ENCODE results near the gene GMPPA. TPM values are rescaled to one million over a fixed set of nuclear protein-coding genes. Genes with fewer than 3 reads are reported as not detected.

Gene GMPPA
- total RNA-seq, 4 donors from 2014 or later = 5.4 to 29.9 (median 19.8) TPM

DNA sequence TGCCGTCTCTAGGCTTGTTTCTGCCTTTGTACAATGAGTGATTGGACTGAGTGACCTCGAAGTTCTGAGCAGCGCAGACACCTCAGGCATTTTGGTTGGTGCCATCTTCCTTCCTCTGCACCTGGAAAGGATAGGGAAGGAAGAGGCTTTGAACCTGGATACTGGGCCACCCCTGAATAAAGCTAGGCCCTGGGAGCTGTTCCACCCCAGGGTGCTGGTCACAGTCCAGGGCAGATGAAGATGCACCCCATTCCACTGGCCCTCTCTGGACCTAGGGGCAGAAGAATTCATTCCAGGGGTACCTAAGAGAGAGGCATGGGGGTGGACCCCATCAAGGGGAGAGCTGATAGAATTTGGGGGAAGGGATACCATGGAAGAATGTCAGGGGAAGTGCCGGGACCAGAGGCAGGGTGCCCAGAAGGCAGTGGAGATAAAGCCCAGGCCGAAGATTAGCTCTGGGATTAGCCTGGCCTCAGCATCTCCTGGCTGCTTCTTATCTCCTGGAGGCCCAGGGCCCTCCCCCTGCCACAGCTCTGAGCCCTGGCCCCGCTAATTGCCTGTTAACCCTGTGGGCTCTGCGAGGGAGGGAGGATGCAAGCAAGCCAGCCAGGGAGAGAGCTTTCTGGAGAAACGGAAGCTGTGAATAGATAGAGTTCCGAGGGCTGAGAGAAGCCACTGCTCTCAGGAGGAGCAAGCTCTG lies 27.0 kb downstream of the GMPPA start:
- DNase-seq (ENCODE audit: low spot score in 2 of 2) = no peak
- H3K4me3 ChIP-seq (ENCODE audit: low read depth, poor library complexity, severe bottlenecking) = no peak overlapping the region
- intact Hi-C loops (cut with DNase I; ENCODE audit: low total_unique reads) = no loop called here
- 65 to 68% methylated on average over 9 of the region's 9 CpGs for WGBS, 2 donors
- TF ChIP-seq, protein P1, sequence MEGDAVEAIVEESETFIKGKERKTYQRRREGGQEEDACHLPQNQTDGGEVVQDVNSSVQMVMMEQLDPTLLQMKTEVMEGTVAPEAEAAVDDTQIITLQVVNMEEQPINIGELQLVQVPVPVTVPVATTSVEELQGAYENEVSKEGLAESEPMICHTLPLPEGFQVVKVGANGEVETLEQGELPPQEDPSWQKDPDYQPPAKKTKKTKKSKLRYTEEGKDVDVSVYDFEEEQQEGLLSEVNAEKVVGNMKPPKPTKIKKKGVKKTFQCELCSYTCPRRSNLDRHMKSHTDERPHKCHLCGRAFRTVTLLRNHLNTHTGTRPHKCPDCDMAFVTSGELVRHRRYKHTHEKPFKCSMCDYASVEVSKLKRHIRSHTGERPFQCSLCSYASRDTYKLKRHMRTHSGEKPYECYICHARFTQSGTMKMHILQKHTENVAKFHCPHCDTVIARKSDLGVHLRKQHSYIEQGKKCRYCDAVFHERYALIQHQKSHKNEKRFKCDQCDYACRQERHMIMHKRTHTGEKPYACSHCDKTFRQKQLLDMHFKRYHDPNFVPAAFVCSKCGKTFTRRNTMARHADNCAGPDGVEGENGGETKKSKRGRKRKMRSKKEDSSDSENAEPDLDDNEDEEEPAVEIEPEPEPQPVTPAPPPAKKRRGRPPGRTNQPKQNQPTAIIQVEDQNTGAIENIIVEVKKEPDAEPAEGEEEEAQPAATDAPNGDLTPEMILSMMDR (IDR thresholded peaks at IDR 0.05) = no peak
- TF ChIP-seq POLR2A (IDR thresholded peaks at IDR 0.05) = no peak

GRCh38 chr2:219526320-219527075 lies 27.8 kb downstream of the GMPPA start:
- TF ChIP-seq POLR2A (IDR thresholded peaks at IDR 0.05) = no peak
- TF ChIP-seq, protein P1 (IDR thresholded peaks at IDR 0.05) = no peak
- intact Hi-C loops (cut with DNase I; ENCODE audit: low total_unique reads) = no loop called here

DNA sequence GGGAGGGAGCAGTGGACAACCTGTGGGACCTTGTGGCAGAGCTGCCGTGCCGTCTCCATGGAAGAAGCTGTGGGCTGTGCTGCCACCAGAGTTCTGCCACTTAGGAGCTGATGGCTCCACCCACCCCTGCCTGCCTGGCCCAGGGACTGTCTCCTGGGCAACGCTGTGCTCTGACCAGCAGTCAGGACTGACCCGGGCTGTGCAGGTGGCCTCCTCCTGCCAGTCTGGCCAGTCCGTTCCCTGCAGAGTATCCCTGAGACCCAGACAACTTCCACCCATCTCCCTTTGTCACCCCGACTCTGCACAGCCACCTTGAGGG lies 28.3 kb downstream of the GMPPA start:
- no peak for DNase-seq (ENCODE audit: low spot score in 2 of 2)
- no peak for TF ChIP-seq POLR2A (IDR thresholded peaks at IDR 0.05)
- TF ChIP-seq, protein P1 (IDR thresholded peaks at IDR 0.05) = no peak
- WGBS, 2 donors = 43 to 67% methylated on average over 5 of the region's 6 CpGs
- H3K4me3 ChIP-seq (ENCODE audit: low read depth, poor library complexity, severe bottlenecking) = no peak overlapping the region
- intact Hi-C loops (cut with DNase I; ENCODE audit: low total_unique reads) = no loop called here

More at GRCh38 chr2:219526320-219527075, 27.8 kb downstream of the GMPPA start:
- no peak overlapping the region for H3K4me3 ChIP-seq (ENCODE audit: low read depth, poor library complexity, severe bottlenecking)
- WGBS, 2 donors = 57 to 72% methylated on average over 10 to 11 of the region's 11 CpGs
- DNase-seq (ENCODE audit: low spot score in 2 of 2) = no peak

DNA sequence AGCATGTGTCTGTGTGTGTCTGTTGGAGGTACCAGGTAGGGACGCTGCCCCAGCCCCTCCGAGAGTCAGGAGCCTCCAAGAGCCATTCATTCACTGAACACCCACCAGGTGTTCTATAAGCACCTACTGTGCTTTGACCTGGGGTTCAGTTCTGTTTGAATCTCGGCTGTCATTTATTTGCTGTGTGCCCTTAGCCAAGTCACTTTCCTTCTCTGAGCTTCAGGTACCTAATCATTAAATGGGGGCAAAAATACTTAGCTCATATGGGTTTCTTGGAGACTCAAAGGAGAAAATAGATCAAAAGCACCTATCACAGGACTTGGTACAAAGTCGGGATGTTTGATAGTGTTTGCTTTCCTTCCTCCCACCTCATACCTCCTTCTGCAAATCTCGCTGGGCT lies 28.8 kb downstream of the GMPPA start:
- intact Hi-C loops (cut with DNase I; ENCODE audit: low total_unique reads) = no loop called here
- 65 to 68% methylated on average over 5 of the region's 5 CpGs for WGBS, 2 donors
- DNase-seq (ENCODE audit: low spot score in 2 of 2) = no peak

DNA sequence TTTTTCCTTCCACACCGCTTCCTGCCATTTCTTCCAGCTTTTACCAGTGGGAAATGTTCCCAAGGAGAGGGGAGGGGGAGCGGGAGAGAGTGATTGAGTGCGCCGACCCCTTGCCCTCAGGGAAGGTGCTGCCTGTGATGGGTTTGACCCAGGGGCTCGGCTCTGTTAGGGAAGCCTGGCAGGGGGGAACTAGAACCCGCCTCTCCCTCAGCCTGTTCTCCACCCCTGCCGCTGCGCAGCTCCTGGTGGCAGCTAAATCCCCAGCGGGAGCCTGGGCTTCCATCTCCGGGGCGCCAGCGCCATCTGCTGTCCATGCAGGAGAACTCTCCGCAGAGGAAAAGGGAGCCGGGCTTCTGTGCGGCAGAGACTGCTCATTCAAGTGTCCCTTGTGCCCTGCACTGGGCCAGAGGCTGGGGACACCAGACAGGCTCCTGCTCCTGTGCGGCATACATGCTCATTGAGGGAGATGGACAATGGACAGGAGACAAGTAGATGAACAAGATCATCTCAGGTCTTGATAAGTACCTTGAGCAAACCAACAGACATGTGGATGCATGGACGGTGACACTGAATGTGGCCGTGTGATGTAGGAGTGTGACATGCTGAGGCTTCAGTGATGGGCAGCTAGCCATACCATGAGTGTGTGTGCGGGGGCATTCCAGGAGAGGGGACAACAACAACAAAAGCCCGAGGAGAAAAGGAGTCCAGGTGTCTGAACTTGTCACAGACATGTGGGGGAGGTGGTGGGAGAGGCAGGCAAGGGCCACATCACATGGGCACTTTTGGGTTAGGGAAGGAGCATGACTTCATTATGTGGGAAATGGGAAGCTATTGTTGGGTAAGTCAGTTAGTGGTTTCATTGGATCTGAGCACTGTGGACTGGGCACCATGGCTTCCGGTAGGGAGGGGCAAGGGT lies 31.6 kb downstream of the GMPPA start:
- peak; percentile 62 to 96 for DNase-seq (ENCODE audit: low spot score in 2 of 2)
- intact Hi-C loops (cut with DNase I; ENCODE audit: low total_unique reads) = loop anchor here (5.0 kb wide), 1 partner anchor 123 kb away; no protein-coding TSS in a partner anchor
- WGBS, 2 donors = 12 to 17% methylated on average over 20 to 21 of the region's 21 CpGs
- H3K4me3 ChIP-seq (ENCODE audit: low read depth, poor library complexity, severe bottlenecking) = no peak overlapping the region
- TF ChIP-seq, protein P1 (IDR thresholded peaks at IDR 0.05) = peak in 1 of 3 donors; percentile 89
- no peak for TF ChIP-seq POLR2A (IDR thresholded peaks at IDR 0.05)

More for the DNA sequence above, 28.8 kb downstream of the GMPPA start:
- TF ChIP-seq, protein P1 (IDR thresholded peaks at IDR 0.05) = no peak
- TF ChIP-seq POLR2A (IDR thresholded peaks at IDR 0.05) = no peak
- H3K4me3 ChIP-seq (ENCODE audit: low read depth, poor library complexity, severe bottlenecking) = no peak overlapping the region
